SK-N-SH (cell line): ENCODE data around the gene ANO9. TPM values are rescaled to one million over a fixed set of nuclear protein-coding genes. Genes with fewer than 3 reads are reported as not detected.

Source experiments
- CTCF ChIA-PET: fragments of 300-600, 350-600 bp; formaldehyde crosslinking; extraction: SDS; loops from one replicate; lab custom pipeline; 2021; lab: Yijun Ruan, JAX
- POLR2A ChIA-PET: fragments of 350-600 bp; sonication (Branson Sonifier 250); formaldehyde crosslinking; extraction: SDS; loops from one replicate; lab custom pipeline; 2020; ENCODE audit warnings: antibody characterized with exemption, inconsistent platforms; lab: Yijun Ruan, JAX
- DNase-seq: peaks from one replicate; pipeline ENCODE4 v3.0.0; 2012
- H2AFZ ChIP-seq: fragments of 200-600 bp; sonication (generic); 2 replicates; pipeline ENCODE4 v1.8.1; 2016; ENCODE audit warnings: antibody characterized with exemption, mild to moderate bottlenecking, low read depth
- H3F3A ChIP-seq: fragments of 200-600 bp; sonication (generic); replicated peaks from 2 replicates; pipeline ENCODE3; 2016; ENCODE audit warnings: antibody characterized with exemption, mild to moderate bottlenecking; ENCODE audit not compliant: insufficient read depth
- H3K27ac ChIP-seq, 2 experiments: fragments of 200-500 bp in 1 of 2; fragments of 200-600 bp in 1 of 2; sonication (Bioruptor generic) in 1 of 2; sonication (generic), shearing (Covaris generic) in 1 of 2; 2 replicates each; pipeline versions ENCODE4 v1.5.1 to v1.6.1; 2014 to 2016; ENCODE audit warnings: low read depth in 2 of 2, inconsistent platforms in 1 of 2, low read length in 1 of 2, mild to moderate bottlenecking in 1 of 2, mixed read lengths in 1 of 2
- H3K27me3 ChIP-seq: fragments of 200-600 bp; sonication (generic), shearing (Covaris generic); 2 replicates; pipeline ENCODE4 v1.6.1; 2016; ENCODE audit warnings: mixed run types; ENCODE audit not compliant: insufficient read depth
- H3K36me3 ChIP-seq, 2 experiments: fragments of 200-500 bp in 1 of 2; fragments of 200-600 bp in 1 of 2; sonication (Bioruptor generic) in 1 of 2; sonication (generic) in 1 of 2; replicated peaks in 1 of 2; 2 replicates each; pipeline versions ENCODE3 to v1.5.1; 2014 to 2016; ENCODE audit warnings: low read length in 1 of 2, mild to moderate bottlenecking in 1 of 2; ENCODE audit not compliant: insufficient read depth in 2 of 2, control insufficient read depth in 1 of 2
- H3K4me1 ChIP-seq, 2 experiments: fragments of 200-500 bp in 1 of 2; fragments of 200-600 bp in 1 of 2; sonication (Bioruptor generic) in 1 of 2; sonication (generic), shearing (Covaris generic) in 1 of 2; 2 replicates each; pipeline versions ENCODE4 v1.5.1 to v1.6.1; 2014 to 2016; ENCODE audit warnings: low read depth in 1 of 2, low read length in 1 of 2, mixed run types in 1 of 2; ENCODE audit not compliant: insufficient read depth in 2 of 2, control insufficient read depth in 1 of 2
- H3K4me2 ChIP-seq: fragments of 200-600 bp; sonication (generic), shearing (Covaris generic); 2 replicates; pipeline ENCODE4 v1.6.1; 2017; ENCODE audit warnings: mixed run types
- H3K4me3 ChIP-seq, 2 experiments: fragments of 200-500 bp in 1 of 2; fragments of 200-600 bp in 1 of 2; sonication (Bioruptor generic) in 1 of 2; sonication (generic), shearing (Covaris generic) in 1 of 2; 2 replicates each; pipeline versions ENCODE4 v1.5.1 to v1.8.1; 2014 to 2016; ENCODE audit warnings: low read depth in 2 of 2, inconsistent platforms in 1 of 2, low read length in 1 of 2, mild to moderate bottlenecking in 1 of 2, mixed read lengths in 1 of 2, moderate library complexity in 1 of 2
- H3K79me2 ChIP-seq: fragments of 200-600 bp; sonication (generic); 2 replicates; pipeline ENCODE4 v1.8.1; 2017; ENCODE audit warnings: mild to moderate bottlenecking; ENCODE audit not compliant: insufficient read depth
- H3K9ac ChIP-seq: fragments of 200-600 bp; sonication (generic); 2 replicates; pipeline ENCODE4 v1.6.1; 2017; ENCODE audit warnings: mixed run types
- H3K9me2 ChIP-seq: fragments of 200-600 bp; sonication (generic); 2 replicates; pipeline ENCODE4 v1.6.1; 2017; ENCODE audit warnings: mixed run types
- H3K9me3 ChIP-seq: fragments of 200-600 bp; sonication (generic); 2 replicates; pipeline ENCODE4 v1.6.1; 2017; ENCODE audit warnings: mixed run types, mild to moderate bottlenecking, moderate library complexity
- H4K20me1 ChIP-seq: fragments of 200-600 bp; sonication (generic); 2 replicates; pipeline ENCODE4 v1.6.1; 2017; ENCODE audit warnings: mild to moderate bottlenecking, mixed run types; ENCODE audit not compliant: insufficient read depth
- CTCF ChIP-seq: fragments of 200-600 bp; sonication (generic); IDR thresholded peaks from 2 replicates; pipeline ENCODE4 v1.6.1; 2017; ENCODE audit warnings: antibody characterized with exemption, mild to moderate bottlenecking, moderate library complexity
- EZH2phosphoT487 ChIP-seq: fragments of 200-600 bp; sonication (generic); IDR thresholded peaks from 2 replicates; pipeline ENCODE4 v1.6.1; 2017; ENCODE audit warnings: low read depth, mixed run types, mild to moderate bottlenecking, antibody characterized with exemption, moderate library complexity, borderline replicate concordance
- FOSL2 ChIP-seq: IDR thresholded peaks from 2 replicates; pipeline ENCODE4 v1.4.0; 2012; ENCODE audit warnings: low read depth, mild to moderate bottlenecking, moderate library complexity, borderline replicate concordance
- GABPA ChIP-seq: IDR thresholded peaks from 2 replicates; pipeline ENCODE4 v1.4.0; 2012; ENCODE audit warnings: low read depth, mild to moderate bottlenecking
- JUND ChIP-seq: IDR thresholded peaks from 2 replicates; pipeline ENCODE4 v1.4.0; 2012
- MXI1 ChIP-seq: IDR thresholded peaks from 2 replicates; pipeline ENCODE4 v1.6.1; 2012; ENCODE audit warnings: mild to moderate bottlenecking, low read depth, low read length, improper control_type of control experiment
- NRF1 ChIP-seq: IDR thresholded peaks from 2 replicates; pipeline ENCODE4 v1.6.1; 2012; ENCODE audit warnings: low read depth, mild to moderate bottlenecking, low read length
- PBX3 ChIP-seq: IDR thresholded peaks from 2 replicates; pipeline ENCODE4; 2012
- POLR2AphosphoS5 ChIP-seq: IDR thresholded peaks from 2 replicates; pipeline ENCODE4 v1.6.1; 2012; ENCODE audit warnings: low read depth, low read length
- RAD21 ChIP-seq: IDR thresholded peaks from 2 replicates; pipeline ENCODE4 v1.6.1; 2012; ENCODE audit warnings: mild to moderate bottlenecking, low read length
- REST ChIP-seq: IDR thresholded peaks from 2 replicates; pipeline ENCODE4 v1.6.1; 2012; ENCODE audit warnings: mild to moderate bottlenecking, low read depth, low read length, moderate library complexity
- RFX5 ChIP-seq: IDR thresholded peaks from 2 replicates; pipeline ENCODE4 v1.6.1; 2012; ENCODE audit warnings: mild to moderate bottlenecking, improper control_type of control experiment, low read length
- SIN3A ChIP-seq: IDR thresholded peaks from 2 replicates; pipeline ENCODE4 v1.6.1; 2012; ENCODE audit warnings: low read depth, mild to moderate bottlenecking, low read length, moderate library complexity, borderline replicate concordance
- SMC3 ChIP-seq: IDR thresholded peaks from 2 replicates; pipeline ENCODE4 v1.6.1; 2012; ENCODE audit warnings: low read depth, low read length, improper control_type of control experiment
- TAF1 ChIP-seq: IDR thresholded peaks from 2 replicates; pipeline ENCODE4 v1.6.1; 2012; ENCODE audit warnings: low read depth, mild to moderate bottlenecking, low read length, moderate library complexity, borderline replicate concordance
- TCF12 ChIP-seq: IDR thresholded peaks from 2 replicates; pipeline ENCODE4 v1.4.0; 2012
- YY1 ChIP-seq: IDR thresholded peaks from 2 replicates; pipeline ENCODE4 v1.4.0; 2012; ENCODE audit warnings: low read depth, mild to moderate bottlenecking
- ZBTB33 ChIP-seq: IDR thresholded peaks from 2 replicates; pipeline ENCODE4 v1.4.0; 2012; ENCODE audit warnings: low read depth, borderline replicate concordance
- WGBS: methylation state at CpG from one replicate; pipeline ENCODE4 v1.1.6; 2017; ENCODE audit warnings: low lambda C conversion rate; 5-methylcytosine and 5-hydroxymethylcytosine counted together
- polyA plus RNA-seq, 3 experiments: library from polyadenylated mRNA; depleted of rRNA; stranded (reverse); fragments of >200 nt; gene quantifications; 2 replicates each; pipeline ENCODE4 v1.2.3, GENCODE V29; 2012

Gene ANO9
- polyA plus RNA-seq, 1 of the 3 experiments (the other 2 are of a cell fraction), result 0.12 TPM

GRCh38 chr11:398826-399225 is 43.0 kb downstream of the ANO9 start:
- Histone ChIP-seq H3K27ac (no peak overlapping the region), H3K36me3 (no peaks in the 10 kb centered on the region), H3K4me1 (peaks cover 5 to 12% of the 10 kb centered on the region in 2 experiments; a peak in 2 of 4 replicates), H3K27me3 (peaks cover 9% of the 10 kb centered on the region; the same call in 1 of the 2 replicates), H3K9me3 (no peaks in the 10 kb centered on the region), H3K9me2 (no peaks in the 10 kb centered on the region), H3F3A (no peaks in the 10 kb centered on the region), H2AFZ (no peak overlapping the region), H3K4me3 (no peak overlapping the region), H3K79me2 (no peaks in the 10 kb centered on the region), H4K20me1 (no peaks in the 10 kb centered on the region), H3K4me2 (no peak overlapping the region), H3K9ac (no peak overlapping the region)
- POLR2A ChIA-PET, result no interaction called here
- WGBS, result 73% methylated on average over 20 of the region's 20 CpGs
- no peak for TF ChIP-seq FOSL2
- CTCF ChIA-PET, result interaction anchor here (0.8 to 1.4 kb wide), 2 partner anchors 49 to 148 kb away, joined by 3 to 5 read pairs; no protein-coding TSS in a partner anchor
- no peak for DNase-seq

GRCh38 chr11:396948-397548 is 44.8 kb downstream of the ANO9 start:
- Histone ChIP-seq H3K27me3 (peaks cover 9% of the 10 kb centered on the region; the same call in 1 of the 2 replicates), H3K9me3 (no peaks in the 10 kb centered on the region), H3K79me2 (no peaks in the 10 kb centered on the region), H3K9me2 (no peaks in the 10 kb centered on the region), H3K4me2 (peak overlapping the region; percentile 87), H3K4me3 (peak overlapping the region; percentile 49 to 51), H3K36me3 (no peaks in the 10 kb centered on the region), H3F3A (no peaks in the 10 kb centered on the region), H2AFZ (peak overlapping the region; percentile 51; the same call in 1 of the 2 replicates), H4K20me1 (no peaks in the 10 kb centered on the region), H3K9ac (no peak overlapping the region), H3K27ac (no peak overlapping the region; a peak in 1 of 4 replicates), H3K4me1 (peaks cover 10 to 12% of the 10 kb centered on the region in 2 experiments; a peak in 3 of 4 replicates)
- CTCF ChIA-PET, result interaction anchor here (0.7 to 3.0 kb wide), 30 partner anchors 10 to 360 kb away, joined by 3 to 31 read pairs (median 6); partner anchors contain the start of genes PTDSS2 and SIGIRR
- WGBS, result 27% methylated on average over 3 of the region's 43 CpGs
- peak; percentile 95 for DNase-seq
- POLR2A ChIA-PET, result interaction anchor here (0.6 to 1.8 kb wide), 3 partner anchors 13 to 51 kb away, joined by 3 to 5 read pairs (median 4); no protein-coding TSS in a partner anchor
- no peak; the same call in 1 of the 2 replicates for TF ChIP-seq SIN3A
- no peak for TF ChIP-seq EZH2phosphoT487
- TF ChIP-seq TCF12, result no peak; the same call in 1 of the 2 replicates
- TF ChIP-seq RFX5, result no peak
- no peak for TF ChIP-seq YY1
- TF ChIP-seq CTCF, result peak; percentile 61
- peak; percentile 36; the same call in 1 of the 2 replicates for TF ChIP-seq TAF1
- no peak for TF ChIP-seq JUND
- TF ChIP-seq PBX3, result no peak
- TF ChIP-seq FOSL2, result no peak
- TF ChIP-seq POLR2AphosphoS5, result 0 out of 2 replicates have a peak, but pooled peaks have one; percentile 32
- TF ChIP-seq REST, result no peak
- no peak for TF ChIP-seq GABPA
- peak; percentile 65 for TF ChIP-seq SMC3
- TF ChIP-seq RAD21, result peak; percentile 62
- no peak for TF ChIP-seq ZBTB33
- TF ChIP-seq MXI1, result peak; percentile 56; the same call in 1 of the 2 replicates
- TF ChIP-seq NRF1, result peak; percentile 69
